Upper lobe of left lung (tissue), 6 donors: ENCODE data around the gene CLMN. TPM values are rescaled to one million over a fixed set of nuclear protein-coding genes. Genes with fewer than 3 reads are reported as not detected.

ENCODE experiments used
- ATAC-seq, 2 donors: fragments of 200-7000 bp; cut with Tn5 transposase; one replicate each; pipeline ENCODE4 v1.9.1; 2022; ENCODE audit warnings: mild to moderate bottlenecking in 2 of 2, moderate library complexity in 2 of 2; ENCODE audit not compliant: low FRiP score in 2 of 2
- DNase-seq, 2 donors: peaks; one replicate each; pipeline ENCODE4 v3.0.0-alpha.2; 2019 to 2020
- H3K27ac ChIP-seq, 4 donors: fragments of 200-600 bp; sonication (generic); one replicate each; pipeline ENCODE4 v1.5.1; 2016 to 2019
- H3K27me3 ChIP-seq, 4 donors: fragments of 200-600 bp; sonication (generic); one replicate each; pipeline ENCODE4 v1.5.1; 2017 to 2019
- H3K36me3 ChIP-seq, 4 donors: fragments of 200-600 bp; sonication (generic); one replicate each; pipeline ENCODE4 v1.5.1; 2016 to 2019
- H3K4me1 ChIP-seq, 4 donors: fragments of 200-600 bp; sonication (generic); one replicate each; pipeline ENCODE4 v1.5.1; 2018 to 2019
- H3K4me3 ChIP-seq, 4 donors: fragments of 200-600 bp; sonication (generic); one replicate each; pipeline ENCODE4 v1.5.1; 2017 to 2019; ENCODE audit warnings: mild to moderate bottlenecking in 2 of 4, moderate library complexity in 1 of 4
- H3K9me3 ChIP-seq, 4 donors: fragments of 200-600 bp; sonication (generic); one replicate each; pipeline ENCODE4 v1.5.1; 2018 to 2019
- EP300 ChIP-seq, 4 donors: sonication (generic); formaldehyde crosslinking; IDR thresholded peaks; one replicate each; pipeline ENCODE4 v1.5.1; 2017; ENCODE audit warnings: antibody characterized with exemption in 4 of 4, control low read depth in 2 of 4
- POLR2A ChIP-seq, 4 donors: fragments of 450-650 bp; IDR thresholded peaks; one replicate each; pipeline ENCODE4 v1.5.1; 2016 to 2017; ENCODE audit warnings: antibody characterized with exemption in 4 of 4, mild to moderate bottlenecking in 2 of 4
- POLR2AphosphoS5 ChIP-seq, 2 donors: sonication (generic); formaldehyde crosslinking; IDR thresholded peaks; one replicate each; pipeline ENCODE4 v1.5.1; 2017; ENCODE audit warnings: antibody characterized with exemption in 2 of 2
- WGBS, 2 donors: methylation state at CpG; one replicate each; pipeline ENCODE4 v1.1.5; 2017 to 2018; 5-methylcytosine and 5-hydroxymethylcytosine counted together
- total RNA-seq, 6 donors: library from RNA; depleted of rRNA in 4 of 6; stranded (reverse); fragments of >200 nt in 4 of 6; gene quantifications; one replicate each; pipeline versions ENCODE4 v1.1.0 to v1.2.1, GENCODE V29; 2016 to 2021
- TF ChIP-seq, protein P1 (sequence below), 6 experiments: fragments of 450-650 bp in 4 of 6; fragments of 200-600 bp in 2 of 6; sonication (generic) in 2 of 6; IDR thresholded peaks; one replicate each; pipeline ENCODE4 v1.5.1; 2016 to 2019; ENCODE audit warnings: antibody characterized with exemption in 6 of 6
- donor health status: DM: no; HTN: no; CAD: no; lungs with moderate emphysema.
- donor health status: DM: no; HTN: yes; CAD: no; lungs with severe emphysema.

CLMN gene
- total RNA-seq, 6 donors from 2014 or later, result 9.7 to 35.5 (median 18.8) TPM

DNA sequence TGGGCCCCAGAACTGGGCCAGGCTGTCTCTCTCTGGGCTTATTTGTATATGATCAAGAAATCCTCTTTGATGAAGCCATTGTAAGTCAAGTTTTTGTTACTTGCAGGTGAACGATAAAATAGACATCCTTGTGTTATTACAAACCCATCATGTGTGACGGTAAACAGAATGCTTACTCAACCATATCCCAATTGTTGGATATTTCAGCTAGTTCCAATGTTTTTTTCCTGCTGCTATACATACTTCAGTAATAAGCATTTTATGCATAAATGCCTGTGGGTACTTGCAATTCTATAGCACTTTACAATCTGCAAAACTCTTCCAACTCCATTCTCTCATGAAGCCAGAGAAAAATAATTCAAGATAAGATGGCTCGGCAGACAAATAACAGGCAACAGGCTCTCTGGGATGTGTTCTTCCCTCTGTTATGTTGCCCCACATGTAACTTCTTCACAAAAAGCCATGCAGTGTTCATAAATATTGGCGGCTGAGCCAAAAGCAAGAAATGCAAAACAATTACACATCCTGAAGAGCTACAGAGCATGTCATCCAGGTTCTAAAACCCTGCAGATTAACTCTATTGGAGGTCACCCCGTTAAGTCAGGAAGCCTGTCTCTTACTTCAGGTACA is 69.5 kb downstream of the CLMN start:
- WGBS, 2 donors, result 88 to 92% methylated on average over 5 of the region's 5 CpGs
- no peak for ATAC-seq
- H3K9me3 ChIP-seq, result no peaks in the 10 kb centered on the region

GRCh38 chr14:95248432-95248831 is 71.3 kb downstream of the CLMN start:
- ATAC-seq, result no peak
- H3K27me3 ChIP-seq, result no peaks in the 10 kb centered on the region
- WGBS, 2 donors, result 65 to 70% methylated on average over 6 of the region's 6 CpGs

More for the DNA sequence above, 69.5 kb downstream of the CLMN start:
- H3K36me3 ChIP-seq, result no peaks in the 10 kb centered on the region
- DNase-seq, result no peak
- H3K27me3 ChIP-seq, result no peaks in the 10 kb centered on the region
- H3K4me3 ChIP-seq, result no peak overlapping the region
- TF ChIP-seq EP300 (IDR thresholded peaks at IDR 0.05) (no peak), POLR2AphosphoS5 (IDR thresholded peaks at IDR 0.05) (no peak), POLR2A (IDR thresholded peaks at IDR 0.05) (no peak)
- TF ChIP-seq, protein P1, sequence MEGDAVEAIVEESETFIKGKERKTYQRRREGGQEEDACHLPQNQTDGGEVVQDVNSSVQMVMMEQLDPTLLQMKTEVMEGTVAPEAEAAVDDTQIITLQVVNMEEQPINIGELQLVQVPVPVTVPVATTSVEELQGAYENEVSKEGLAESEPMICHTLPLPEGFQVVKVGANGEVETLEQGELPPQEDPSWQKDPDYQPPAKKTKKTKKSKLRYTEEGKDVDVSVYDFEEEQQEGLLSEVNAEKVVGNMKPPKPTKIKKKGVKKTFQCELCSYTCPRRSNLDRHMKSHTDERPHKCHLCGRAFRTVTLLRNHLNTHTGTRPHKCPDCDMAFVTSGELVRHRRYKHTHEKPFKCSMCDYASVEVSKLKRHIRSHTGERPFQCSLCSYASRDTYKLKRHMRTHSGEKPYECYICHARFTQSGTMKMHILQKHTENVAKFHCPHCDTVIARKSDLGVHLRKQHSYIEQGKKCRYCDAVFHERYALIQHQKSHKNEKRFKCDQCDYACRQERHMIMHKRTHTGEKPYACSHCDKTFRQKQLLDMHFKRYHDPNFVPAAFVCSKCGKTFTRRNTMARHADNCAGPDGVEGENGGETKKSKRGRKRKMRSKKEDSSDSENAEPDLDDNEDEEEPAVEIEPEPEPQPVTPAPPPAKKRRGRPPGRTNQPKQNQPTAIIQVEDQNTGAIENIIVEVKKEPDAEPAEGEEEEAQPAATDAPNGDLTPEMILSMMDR (IDR thresholded peaks at IDR 0.05), result no peak
- peaks cover 0 to 4% (median 1%) of the 10 kb centered on the region in 4 donors for H3K4me1 ChIP-seq
- H3K27ac ChIP-seq, result no peak overlapping the region

DNA sequence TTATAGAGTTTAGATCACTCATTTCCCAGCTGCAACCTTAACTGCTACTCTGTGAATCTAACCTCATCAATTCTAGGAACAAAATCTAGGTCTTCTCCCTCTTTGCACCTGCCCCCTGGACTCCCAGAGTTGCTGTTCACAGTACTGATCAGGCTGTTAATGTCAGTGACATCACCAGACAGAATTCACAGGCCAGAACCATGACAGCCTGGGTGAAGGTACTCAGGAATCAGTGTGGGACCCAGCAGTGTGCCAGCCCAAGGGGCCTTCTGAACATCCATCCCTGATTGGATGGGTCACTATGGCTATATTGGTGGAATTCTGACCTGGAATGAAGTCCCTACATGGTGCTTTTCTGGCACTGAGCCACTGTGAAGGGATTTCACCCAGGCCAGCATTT is 72.8 kb downstream of the CLMN start:
- no peaks in the 10 kb centered on the region for H3K9me3 ChIP-seq
- H3K27me3 ChIP-seq, result no peaks in the 10 kb centered on the region
- ATAC-seq, result no peak
- TF ChIP-seq, protein P1 (IDR thresholded peaks at IDR 0.05), result no peak
- TF ChIP-seq POLR2A (IDR thresholded peaks at IDR 0.05), result no peak
- no peak for TF ChIP-seq POLR2AphosphoS5 (IDR thresholded peaks at IDR 0.05)
- no peak for TF ChIP-seq EP300 (IDR thresholded peaks at IDR 0.05)
- H3K27ac ChIP-seq, result no peak overlapping the region
- no peaks in the 10 kb centered on the region for H3K4me1 ChIP-seq
- no peak overlapping the region for H3K4me3 ChIP-seq
- H3K36me3 ChIP-seq, result no peaks in the 10 kb centered on the region
- DNase-seq, result no peak

More at GRCh38 chr14:95248432-95248831, 71.3 kb downstream of the CLMN start:
- H3K4me3 ChIP-seq, result no peak overlapping the region
- no peak overlapping the region for H3K27ac ChIP-seq
- TF ChIP-seq POLR2AphosphoS5 (IDR thresholded peaks at IDR 0.05), result no peak
- TF ChIP-seq, protein P1 (IDR thresholded peaks at IDR 0.05), result no peak
- no peaks in the 10 kb centered on the region for H3K9me3 ChIP-seq
- no peaks in the 10 kb centered on the region for H3K4me1 ChIP-seq
- H3K36me3 ChIP-seq, result no peaks in the 10 kb centered on the region
- DNase-seq, result no peak

- Histone ChIP-seq H3K27me3 (no peaks in the 10 kb centered on the region), H3K27ac (no peak overlapping the region), H3K36me3 (no peaks in the 10 kb centered on the region), H3K4me3 (no peak overlapping the region), H3K9me3 (no peaks in the 10 kb centered on the region), H3K4me1 (no peaks in the 10 kb centered on the region)
- TF ChIP-seq EP300 (IDR thresholded peaks at IDR 0.05), result no peak
- TF ChIP-seq POLR2AphosphoS5 (IDR thresholded peaks at IDR 0.05), result no peak
- TF ChIP-seq POLR2A (IDR thresholded peaks at IDR 0.05), result no peak
- TF ChIP-seq, protein P1 (IDR thresholded peaks at IDR 0.05), result no peak
- WGBS, 2 donors, result 95 to 96% methylated on average over 2 of the region's 2 CpGs
- ATAC-seq, result no peak
- DNase-seq, result no peak
These were observed 74.4 kb downstream of the CLMN start for GRCh38 chr14:95245334-95245733.

DNA sequence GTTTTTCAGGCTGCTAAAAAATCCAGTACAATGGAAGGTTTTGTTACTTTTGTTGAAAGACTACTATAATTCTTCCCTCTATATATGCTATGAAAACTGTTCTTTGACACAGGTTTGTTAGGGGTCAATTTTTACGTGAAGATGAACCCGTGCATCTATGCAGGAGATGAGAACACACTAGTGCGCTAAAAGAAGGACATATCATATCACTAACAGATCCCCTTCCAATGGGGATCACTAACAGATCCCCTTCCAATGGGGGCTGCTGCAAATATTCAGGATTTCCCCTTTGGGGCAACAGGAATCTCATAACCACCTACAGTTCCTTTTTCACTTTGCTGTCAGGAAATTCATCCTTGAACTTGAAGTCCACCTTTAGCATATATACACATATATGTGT is 75.1 kb downstream of the CLMN start:
- Histone ChIP-seq H3K27ac (no peak overlapping the region), H3K27me3 (no peaks in the 10 kb centered on the region), H3K9me3 (no peaks in the 10 kb centered on the region), H3K36me3 (no peaks in the 10 kb centered on the region), H3K4me1 (no peaks in the 10 kb centered on the region), H3K4me3 (no peak overlapping the region)
- TF ChIP-seq EP300 (IDR thresholded peaks at IDR 0.05) (no peak), POLR2AphosphoS5 (IDR thresholded peaks at IDR 0.05) (no peak), POLR2A (IDR thresholded peaks at IDR 0.05) (no peak)
- TF ChIP-seq, protein P1 (IDR thresholded peaks at IDR 0.05), result no peak
- 93 to 98% methylated on average over 3 of the region's 3 CpGs for WGBS, 2 donors
- DNase-seq (no peak), ATAC-seq (no peak)
